GM19099 (cell line): ENCODE results near the gene PITPNC1.

Source experiments
- POLR2A ChIP-seq: IDR thresholded peaks from 3 replicates; pipeline ENCODE4 v1.6.1; 2011; ENCODE audit warnings: low read depth; ENCODE audit not compliant: insufficient read length; ENCODE audit errors: extremely low read depth

PITPNC1 gene

DNA sequence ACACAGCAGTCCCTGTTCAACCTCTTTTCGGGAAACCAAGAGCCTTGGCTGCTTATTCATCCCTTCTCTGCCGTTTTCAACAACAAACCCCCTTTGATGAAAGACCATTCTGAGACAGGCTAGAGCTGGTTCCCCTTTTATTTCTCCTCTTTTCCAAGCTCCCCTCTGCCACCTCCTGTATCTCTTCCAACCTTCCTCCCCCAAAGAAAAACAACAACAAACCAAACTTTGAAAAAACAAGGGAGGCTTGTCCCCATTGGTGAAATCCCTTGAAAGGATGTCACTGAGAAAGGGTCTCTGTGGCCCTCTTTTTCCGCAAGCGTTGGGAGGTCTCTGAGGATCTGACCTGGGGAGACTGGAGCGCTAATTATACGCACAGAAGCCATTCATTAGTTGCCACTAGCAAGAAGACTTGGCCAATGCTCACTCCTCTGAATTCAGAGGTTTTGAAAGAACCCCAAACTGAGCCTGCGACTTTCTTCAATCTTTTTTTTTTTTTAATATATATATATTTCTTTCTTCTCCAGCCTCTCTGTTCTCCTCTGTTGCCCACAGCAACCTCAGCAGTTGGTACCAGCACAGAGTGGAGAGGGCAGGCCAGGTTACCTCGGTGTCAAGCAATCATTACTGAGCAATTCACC is 101.4 kb downstream of the PITPNC1 start:
- TF ChIP-seq POLR2A, result no peak

DNA sequence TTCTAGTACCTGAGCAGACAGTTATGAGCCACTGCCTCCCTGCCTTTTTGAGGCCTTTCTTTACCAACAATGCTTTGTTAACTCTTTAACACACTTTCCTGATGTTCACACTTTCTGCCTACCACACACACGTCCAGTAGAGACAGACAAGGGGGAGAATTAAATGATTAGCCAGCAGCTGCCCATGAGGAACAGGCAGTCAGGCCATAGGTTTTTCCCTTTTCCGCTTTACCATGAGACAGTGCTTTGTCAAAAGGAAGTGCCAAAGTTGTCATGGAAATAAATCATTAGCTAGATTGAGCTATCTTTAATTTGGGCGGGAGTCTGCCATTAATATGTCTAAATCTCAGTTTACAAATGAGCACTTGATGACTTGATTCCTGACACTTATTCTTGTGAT is 102.1 kb downstream of the PITPNC1 start:
- no peak for TF ChIP-seq POLR2A

DNA sequence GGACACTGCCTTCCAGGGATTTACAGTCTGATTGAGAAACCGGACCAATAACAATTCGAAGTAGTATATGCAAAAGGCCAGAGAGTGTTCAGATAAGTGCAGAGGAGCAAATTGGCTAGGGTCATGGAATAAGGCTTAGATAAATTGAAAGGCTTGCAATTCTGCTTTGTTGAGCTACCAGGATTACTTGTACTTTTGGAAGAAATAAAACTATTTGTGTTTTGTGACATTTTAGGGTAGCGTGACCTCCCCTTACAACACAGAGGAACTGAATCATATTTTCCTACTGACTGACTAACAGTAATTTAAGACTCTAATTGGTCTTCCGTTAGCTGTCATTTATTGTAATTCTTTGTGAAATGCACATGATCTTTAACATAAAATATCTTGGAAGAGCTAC is 104.7 kb downstream of the PITPNC1 start:
- TF ChIP-seq POLR2A, result no peak

DNA sequence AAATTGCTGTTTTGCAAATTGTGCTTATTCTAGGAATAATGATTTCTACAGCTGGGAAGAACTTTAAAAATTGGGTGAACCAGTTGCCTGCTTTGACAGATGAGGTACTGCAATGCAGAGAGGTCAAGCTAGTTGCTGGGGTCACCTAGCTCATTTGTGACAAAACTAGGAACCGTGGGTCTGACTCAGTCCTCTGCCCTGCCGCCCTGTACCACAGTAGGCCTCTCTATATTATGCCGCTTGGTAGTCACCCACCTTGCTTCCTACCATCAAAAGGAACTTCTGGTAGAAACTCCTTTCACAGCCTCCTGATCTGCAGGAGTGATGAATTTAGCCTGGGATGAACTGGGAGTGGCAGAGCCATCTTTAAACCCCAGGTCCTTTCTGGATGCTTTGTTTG is 105.7 kb downstream of the PITPNC1 start:
- no peak for TF ChIP-seq POLR2A

DNA sequence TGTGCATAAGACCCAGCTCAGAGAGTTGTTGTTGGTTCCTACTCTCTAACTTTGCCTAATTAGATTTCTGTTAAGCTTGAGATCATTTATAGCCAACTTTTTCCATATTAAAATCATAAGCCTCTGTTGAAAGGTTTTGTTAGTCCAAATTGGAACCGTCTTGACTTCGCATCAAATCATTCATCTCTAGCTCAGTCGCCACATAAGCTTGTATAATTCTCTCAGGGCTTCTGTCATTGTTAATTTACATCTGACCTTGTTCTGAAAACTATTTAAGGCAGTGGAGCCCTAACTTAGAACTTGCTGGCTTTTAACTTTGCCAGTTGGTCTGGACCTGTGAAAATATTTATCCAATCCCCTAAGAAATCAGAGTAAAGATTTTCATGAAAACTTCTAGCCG is 107.2 kb downstream of the PITPNC1 start:
- TF ChIP-seq POLR2A, result no peak

DNA sequence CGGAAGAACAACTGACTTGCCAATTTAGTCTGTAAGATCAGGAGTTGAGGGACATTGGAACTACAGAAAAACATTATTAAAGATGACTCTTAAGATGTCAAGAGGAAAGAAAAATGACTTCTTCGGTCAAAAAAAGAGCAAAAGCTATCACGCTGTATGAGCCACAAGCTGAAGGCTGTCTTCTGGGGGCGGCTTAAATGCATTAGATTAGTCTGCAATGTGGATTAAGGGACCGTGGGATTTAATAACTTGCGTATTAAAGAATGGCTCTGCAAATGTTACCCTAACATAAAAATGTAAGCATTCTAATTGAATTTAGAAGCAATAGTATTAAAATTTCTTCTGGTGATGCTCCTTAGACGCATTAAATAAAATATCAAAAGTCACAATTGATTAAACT is 108.6 kb downstream of the PITPNC1 start:
- TF ChIP-seq POLR2A, result no peak

DNA sequence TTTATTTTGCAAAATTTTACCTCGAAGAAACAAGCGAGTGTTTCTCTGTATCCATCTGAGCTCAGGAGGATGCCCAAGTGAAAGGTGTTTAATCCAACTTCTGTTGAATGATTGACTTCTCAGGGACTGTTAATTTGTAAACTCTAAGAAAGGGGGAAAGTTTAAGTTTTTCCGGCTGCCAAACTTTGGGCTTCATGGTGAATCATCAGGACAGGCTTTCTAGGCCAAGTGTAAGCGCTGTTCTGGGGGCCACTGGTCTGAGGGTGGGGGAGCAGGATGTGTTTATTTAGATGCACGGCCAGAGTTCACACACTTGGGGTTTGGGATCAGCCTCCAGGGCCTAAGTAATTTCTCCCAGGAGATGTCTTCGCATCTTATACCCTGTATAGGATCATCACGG is 110.4 kb downstream of the PITPNC1 start:
- TF ChIP-seq POLR2A, result no peak

DNA sequence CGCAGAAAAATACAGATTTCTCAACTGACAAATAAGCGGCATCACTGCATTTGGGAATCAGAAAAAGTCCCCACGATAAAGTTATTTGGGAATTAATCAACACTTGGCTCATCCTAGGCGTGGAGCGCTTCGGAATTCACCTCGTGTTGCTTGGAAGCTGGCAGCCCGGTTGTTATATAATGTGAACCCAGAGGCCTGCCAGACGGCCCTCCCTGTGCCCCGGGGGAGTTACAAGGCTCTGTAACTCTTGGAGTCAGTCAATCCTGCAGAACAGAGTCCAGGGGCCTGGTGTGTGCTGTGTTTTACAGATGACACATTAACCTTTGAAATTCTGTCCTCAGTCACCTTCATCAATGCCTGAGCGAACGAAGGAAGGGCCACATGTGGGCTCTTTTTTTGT is 111.1 kb downstream of the PITPNC1 start:
- TF ChIP-seq POLR2A, result no peak

DNA sequence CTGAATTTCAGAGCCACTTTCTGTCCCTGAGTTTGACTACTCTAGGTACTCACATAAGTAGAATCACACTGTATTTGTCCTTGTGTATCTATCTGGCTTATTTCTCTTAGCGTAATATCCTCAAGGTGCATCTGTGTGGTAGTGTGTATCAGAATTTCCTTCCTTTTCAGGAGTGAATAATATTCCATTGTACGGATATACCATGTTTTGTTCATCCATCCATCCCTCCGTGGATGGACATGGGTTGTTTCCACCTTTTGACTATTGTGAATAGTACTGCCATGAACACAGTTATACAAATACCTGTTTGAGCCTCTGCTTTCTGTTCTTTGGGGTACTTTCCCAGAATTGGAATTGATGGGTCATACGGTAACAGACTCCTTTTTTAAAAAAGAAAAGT is 111.7 kb downstream of the PITPNC1 start:
- TF ChIP-seq POLR2A, result no peak

DNA sequence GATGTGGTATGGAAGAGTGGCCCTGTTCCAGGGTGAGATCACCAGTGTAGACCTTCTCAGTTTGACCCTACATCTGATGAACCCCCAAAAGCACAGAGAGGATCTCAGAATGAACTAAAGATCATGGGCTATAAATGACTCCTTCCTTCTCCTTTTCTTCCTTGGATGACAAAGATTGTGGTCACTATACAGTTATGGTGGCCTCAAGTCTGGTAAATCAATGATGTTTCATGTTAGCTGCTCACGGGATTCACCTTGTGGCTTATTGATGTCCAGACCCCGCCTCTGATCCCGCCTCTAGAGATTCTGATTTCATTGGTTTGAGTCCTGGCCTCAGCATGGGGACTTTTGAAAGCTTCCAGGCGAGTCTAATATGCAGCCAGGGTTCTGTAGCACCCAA is 112.2 kb downstream of the PITPNC1 start:
- TF ChIP-seq POLR2A, result no peak

DNA sequence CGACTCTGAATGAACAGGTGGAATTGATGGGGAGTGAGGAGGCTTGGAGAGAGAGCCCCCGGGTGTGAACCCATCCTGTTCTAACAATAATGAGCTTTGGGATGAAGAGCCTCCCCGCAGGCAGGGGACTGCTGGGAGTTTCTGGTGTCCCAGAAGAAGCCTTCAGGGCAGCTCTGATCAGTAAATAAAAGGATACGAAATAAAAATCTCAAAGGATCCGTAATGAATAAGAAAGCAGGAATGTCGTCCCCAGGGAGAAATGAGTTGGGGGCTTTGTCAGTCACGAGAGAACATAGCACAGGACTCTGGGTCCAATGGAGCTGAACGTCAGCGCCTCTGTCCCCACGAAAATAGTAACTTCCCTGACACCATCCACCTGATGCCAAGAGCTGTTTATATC is 113.4 kb downstream of the PITPNC1 start:
- TF ChIP-seq POLR2A, result no peak

DNA sequence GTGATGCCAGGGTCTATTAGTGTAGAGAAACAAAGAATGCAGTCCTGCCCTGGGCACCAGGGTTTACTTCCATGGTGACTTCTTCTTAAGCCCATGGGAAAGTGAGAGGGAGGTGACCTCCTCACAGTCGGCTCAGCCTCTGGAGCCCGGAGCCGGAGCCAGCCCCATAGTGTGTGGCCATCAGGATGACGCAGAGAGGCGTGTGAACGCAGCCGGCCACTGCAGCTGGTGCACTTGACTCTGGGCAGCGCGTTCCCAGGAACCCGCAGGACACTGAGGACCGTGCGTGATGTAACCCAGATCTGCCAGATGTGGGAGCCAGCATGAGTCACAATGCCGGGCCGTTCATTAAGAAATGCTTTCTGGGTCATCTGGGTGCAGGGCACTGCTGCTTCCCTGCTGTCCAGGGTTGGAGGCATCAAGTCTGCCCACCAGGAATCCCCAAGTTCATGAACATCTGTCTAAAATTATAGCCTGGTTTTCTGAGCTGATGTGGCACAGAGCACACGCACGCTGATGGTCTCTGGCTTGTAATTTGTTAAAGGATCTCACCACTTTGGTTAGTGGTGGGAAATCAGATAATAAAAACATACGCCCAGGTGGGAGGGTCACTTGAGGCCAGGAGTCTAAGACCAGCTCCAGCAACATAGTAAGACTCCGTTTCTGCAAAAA is 114.1 kb downstream of the PITPNC1 start:
- no peak for TF ChIP-seq POLR2A

DNA sequence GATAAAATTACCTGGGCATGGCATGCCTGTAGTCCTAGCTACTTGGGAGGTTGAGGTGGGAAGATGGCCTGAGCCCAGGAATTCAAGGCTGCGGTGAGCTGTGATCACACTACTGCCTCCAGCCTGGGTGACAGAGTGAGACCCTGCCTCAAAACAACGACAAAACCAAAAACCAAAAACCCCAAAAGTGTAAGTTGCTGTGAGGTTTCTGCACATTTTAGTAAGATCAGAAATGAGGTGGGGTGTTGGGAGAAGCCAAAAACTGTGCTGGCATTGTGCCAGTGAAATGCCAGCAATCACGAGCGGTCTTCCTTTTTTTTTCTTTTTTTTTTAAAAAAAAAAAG is 114.6 kb downstream of the PITPNC1 start:
- TF ChIP-seq POLR2A, result no peak

DNA sequence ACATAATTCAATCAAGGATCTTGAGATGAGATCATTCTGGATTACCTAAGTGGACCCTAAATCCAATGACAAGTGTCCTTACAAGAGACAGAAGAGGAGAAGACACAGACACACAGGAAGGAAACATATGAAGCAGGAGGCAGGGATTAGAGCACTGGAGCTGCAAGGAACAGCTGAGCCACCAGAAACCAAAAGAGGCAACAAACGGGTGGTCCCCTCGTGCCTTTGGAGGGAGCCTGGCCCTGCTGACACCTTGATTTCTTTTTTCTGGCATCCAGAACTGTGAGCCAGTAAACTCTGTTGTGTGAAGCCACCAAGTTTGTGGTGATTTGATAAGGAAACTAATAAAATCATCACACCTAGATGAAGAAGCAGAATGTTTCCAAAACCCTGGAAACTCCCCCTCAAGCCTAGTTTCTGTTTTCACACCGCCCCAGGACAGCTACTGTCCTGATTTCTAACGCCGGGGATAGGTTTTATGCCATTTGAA is 115.2 kb downstream of the PITPNC1 start:
- no peak for TF ChIP-seq POLR2A

DNA sequence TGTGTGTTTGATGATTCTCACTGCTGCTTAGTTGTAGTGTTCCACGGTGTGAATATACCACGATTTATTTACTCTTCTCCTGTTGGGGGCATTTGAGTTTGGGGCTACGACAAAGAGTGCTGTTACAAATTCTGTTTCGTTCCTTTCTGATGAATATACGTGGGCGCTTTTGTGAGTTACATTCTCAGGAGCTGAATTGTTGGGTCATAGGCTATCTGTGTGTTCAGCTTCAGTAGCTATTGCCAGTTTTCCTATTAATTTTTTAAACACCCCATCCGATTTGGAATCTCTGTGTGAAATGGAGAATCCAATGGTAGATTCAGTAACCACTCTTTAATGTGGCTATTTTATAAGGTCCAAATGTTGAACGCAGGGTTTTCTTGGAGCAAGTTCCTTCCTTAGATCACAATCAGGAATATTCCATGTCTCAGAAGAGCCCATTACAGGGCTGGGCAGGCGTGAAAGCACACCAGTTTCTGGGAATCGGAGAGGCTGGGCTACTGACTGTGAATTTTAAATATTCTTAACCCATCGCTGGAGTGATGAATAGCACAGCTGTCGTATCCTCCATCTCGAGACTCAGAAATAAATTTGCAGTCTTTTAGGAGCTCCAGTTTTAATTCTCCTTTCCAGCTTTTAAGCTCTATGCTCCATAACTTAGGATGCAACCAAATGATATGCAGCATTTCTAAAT is 115.9 kb downstream of the PITPNC1 start:
- TF ChIP-seq POLR2A, result no peak

DNA sequence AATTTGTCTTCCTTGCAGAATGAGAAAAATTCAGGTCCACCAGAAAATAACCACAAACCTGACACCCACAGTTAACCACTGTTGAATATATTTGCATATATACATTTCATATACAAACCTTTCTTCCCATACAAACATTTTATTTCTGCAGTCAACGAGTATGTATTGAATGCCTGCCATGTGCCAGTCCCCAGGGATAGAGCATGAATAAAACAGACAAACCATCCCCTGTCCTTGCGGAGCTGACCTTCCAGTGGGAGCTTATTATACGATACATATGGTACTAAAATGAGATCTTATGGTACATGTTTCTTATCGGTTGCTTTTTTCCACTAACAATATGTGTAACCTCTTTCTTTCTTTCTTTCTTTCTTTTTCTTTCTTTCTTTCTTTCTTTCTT is 116.7 kb downstream of the PITPNC1 start:
- no peak for TF ChIP-seq POLR2A
